Epithelial cell of proximal tubule (primary cell): ENCODE data around the gene AKAP6. TPM values are rescaled to one million over a fixed set of nuclear protein-coding genes. Genes with fewer than 3 reads are reported as not detected.

Experiments
- DNase-seq: peaks from one replicate; pipeline ENCODE4 v3.0.0-alpha.2; 2011; ENCODE audit warnings: low read depth
- H3K4me3 ChIP-seq: 2 replicates; pipeline ENCODE4 v1.5.1; 2011; ENCODE audit warnings: low read depth, mild to moderate bottlenecking, low read length
- total RNA-seq: library from RNA; depleted of rRNA; stranded (reverse); fragments of >200 nt; gene quantifications from 2 replicates; pipeline ENCODE4 v1.2.3, GENCODE V29; 2015
- TF ChIP-seq, protein P1 (sequence below): conservative IDR thresholded peaks from 2 replicates; pipeline ENCODE4 v1.5.1; 2012; ENCODE audit warnings: low read depth, mild to moderate bottlenecking, low read length

Gene AKAP6
- total RNA-seq, 1 donor from 2014 or later = 4.6 TPM

DNA sequence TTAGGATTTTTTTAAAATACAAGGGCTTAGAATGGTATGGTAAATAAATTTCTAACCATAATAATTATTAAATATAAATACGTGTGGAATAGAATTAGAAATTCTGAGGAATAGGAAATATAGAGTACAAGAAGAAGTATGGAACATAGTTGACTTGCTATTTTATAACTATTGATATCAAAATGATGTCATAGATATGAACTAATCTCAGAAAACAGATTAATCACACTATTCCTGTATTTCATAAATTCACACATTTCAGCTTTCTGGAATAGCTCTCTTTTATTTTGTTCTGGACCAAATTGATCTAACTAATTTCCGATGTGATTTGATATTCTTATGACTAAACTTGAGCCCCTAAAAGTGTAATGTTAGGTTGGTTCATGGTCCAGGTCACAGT is 372.4 kb downstream of the AKAP6 start:
- no peak overlapping the region for H3K4me3 ChIP-seq
- TF ChIP-seq, protein P1, sequence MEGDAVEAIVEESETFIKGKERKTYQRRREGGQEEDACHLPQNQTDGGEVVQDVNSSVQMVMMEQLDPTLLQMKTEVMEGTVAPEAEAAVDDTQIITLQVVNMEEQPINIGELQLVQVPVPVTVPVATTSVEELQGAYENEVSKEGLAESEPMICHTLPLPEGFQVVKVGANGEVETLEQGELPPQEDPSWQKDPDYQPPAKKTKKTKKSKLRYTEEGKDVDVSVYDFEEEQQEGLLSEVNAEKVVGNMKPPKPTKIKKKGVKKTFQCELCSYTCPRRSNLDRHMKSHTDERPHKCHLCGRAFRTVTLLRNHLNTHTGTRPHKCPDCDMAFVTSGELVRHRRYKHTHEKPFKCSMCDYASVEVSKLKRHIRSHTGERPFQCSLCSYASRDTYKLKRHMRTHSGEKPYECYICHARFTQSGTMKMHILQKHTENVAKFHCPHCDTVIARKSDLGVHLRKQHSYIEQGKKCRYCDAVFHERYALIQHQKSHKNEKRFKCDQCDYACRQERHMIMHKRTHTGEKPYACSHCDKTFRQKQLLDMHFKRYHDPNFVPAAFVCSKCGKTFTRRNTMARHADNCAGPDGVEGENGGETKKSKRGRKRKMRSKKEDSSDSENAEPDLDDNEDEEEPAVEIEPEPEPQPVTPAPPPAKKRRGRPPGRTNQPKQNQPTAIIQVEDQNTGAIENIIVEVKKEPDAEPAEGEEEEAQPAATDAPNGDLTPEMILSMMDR = no peak
- no peak for DNase-seq

GRCh38 chr14:32702088-32702487 is 373.0 kb downstream of the AKAP6 start:
- TF ChIP-seq, protein P1 = no peak

GRCh38 chr14:32702562-32702961 is 373.5 kb downstream of the AKAP6 start:
- TF ChIP-seq, protein P1 = no peak
- DNase-seq = no peak
- no peak overlapping the region for H3K4me3 ChIP-seq

More at GRCh38 chr14:32702088-32702487, 373.0 kb downstream of the AKAP6 start:
- DNase-seq = no peak
- no peak overlapping the region for H3K4me3 ChIP-seq

DNA sequence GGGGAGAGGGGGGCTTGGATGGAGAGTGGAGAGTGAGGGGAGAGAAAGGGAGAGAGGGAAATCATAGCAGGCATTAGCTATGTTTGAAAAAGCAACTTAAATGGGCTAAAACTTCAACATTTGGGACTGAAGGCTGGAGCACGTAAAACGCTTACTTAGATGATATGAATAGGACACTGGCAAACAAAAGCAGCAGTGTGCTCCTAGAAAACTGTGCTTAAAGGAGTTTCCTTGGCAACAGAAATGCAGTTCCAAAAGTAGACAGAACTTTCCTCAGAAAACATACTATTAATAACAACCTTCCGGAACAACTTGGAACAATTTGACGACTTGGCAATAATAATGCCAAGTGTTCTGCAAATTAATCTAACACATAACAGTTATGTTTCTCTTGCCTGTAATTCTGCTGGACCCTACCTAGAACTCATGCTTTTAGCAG is 374.1 kb downstream of the AKAP6 start:
- DNase-seq = no peak
- TF ChIP-seq, protein P1 = no peak
- H3K4me3 ChIP-seq = no peak overlapping the region

DNA sequence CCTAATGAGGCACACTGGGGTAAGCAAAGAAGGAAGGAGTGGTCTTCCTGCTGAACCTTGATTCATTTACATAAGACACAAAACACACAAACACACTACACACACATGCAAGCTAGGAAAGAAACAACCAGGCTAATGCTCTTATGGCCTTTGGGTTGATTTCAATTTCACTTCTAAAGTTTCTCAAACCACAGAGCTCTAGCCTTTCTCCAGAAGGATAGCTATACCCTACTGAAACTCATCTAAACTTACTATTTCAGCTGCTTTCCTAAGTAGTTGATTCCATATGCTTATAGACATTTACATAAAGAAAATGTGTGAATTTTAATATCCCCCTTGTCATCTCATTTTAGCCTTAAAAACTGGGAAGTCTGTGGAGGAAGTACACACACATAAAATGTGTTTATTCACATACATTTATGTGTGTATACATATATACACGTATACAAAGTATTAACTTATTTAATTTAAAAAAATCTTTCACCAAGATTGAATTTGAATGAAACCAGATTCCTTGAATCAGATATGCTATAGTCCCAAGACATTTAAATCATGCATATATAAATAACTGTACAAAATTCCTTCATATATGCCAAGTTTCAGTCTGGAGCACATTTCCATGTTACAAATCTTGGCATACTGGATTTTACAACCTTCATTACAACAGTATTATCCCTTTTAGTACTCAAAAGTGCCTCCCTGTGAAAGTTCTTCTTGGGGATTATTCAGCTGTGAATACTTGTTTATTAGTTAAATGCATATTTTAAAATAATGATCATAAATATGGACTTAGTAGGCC is 377.8 kb downstream of the AKAP6 start:
- no peak for DNase-seq
- no peak overlapping the region for H3K4me3 ChIP-seq
- TF ChIP-seq, protein P1 = no peak

DNA sequence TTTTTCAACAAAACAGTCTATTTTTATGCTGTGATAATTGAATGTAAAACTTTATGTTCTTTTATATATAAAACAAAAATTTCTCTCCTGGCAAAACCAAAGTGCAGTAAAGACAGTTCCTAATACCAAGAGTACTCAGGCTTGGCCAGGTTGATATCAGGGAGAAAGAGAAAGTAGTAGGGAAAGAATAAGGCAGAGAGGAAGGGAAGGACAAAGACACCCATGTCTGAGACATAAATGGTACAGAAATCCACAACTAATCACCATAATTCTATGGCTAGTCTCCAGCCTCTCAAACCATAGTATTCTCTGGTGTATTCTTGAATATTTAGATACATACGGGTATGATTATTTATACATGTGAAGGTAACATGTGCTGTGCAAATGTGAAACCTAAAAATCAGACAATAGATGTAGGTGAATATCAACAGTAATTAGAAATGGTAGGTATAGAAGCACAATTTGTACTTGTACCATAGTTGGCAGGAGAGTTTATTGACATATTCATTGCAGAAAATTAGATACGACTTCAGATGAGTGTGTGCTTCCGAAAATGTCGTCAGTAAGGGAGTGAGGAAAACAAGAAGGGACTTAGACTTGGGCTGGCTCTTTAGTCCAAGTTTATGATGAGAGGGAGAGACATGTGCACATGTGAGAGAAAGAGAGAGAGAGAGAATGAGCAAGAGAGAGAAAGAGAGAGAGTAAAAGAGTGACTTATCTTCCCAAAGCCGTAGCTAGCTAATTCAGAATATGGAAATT is 378.8 kb downstream of the AKAP6 start:
- TF ChIP-seq, protein P1 = no peak
- no peak for DNase-seq
- H3K4me3 ChIP-seq = no peak overlapping the region
